ENCODE results near the gene TEX53. TPM values are rescaled to one million over a fixed set of nuclear protein-coding genes. Genes with fewer than 3 reads are reported as not detected.

TEX53 gene
- total RNA-seq, result not detected

GRCh38 chr9:114657705-114658104, at the start of gene TEX53:
TEX53 (minus strand) TSS chr9:114657805; CDS start chr9:114657774, 31 bp downstream.
- CTCF ChIA-PET, result interaction anchor here (1.2 kb wide), 1 partner anchor 252 kb away, joined by 5 read pairs; no protein-coding TSS in a partner anchor
- DNase-seq (no peak), ATAC-seq (no peak)
- no peaks in the 10 kb centered on the region for H3K36me3 Mint-ChIP-seq
- H3K9me3 Mint-ChIP-seq (ENCODE audit: low read depth), result no peaks in the 10 kb centered on the region
- peaks cover 13% of the 10 kb centered on the region for H3K27me3 Mint-ChIP-seq
- no peak within 1 kb of the TSS for H3K27ac Mint-ChIP-seq
- no peak within 1 kb of the TSS for H3K4me3 Mint-ChIP-seq
- peaks cover 12% of the 10 kb centered on the region for H3K4me1 Mint-ChIP-seq

DNA sequence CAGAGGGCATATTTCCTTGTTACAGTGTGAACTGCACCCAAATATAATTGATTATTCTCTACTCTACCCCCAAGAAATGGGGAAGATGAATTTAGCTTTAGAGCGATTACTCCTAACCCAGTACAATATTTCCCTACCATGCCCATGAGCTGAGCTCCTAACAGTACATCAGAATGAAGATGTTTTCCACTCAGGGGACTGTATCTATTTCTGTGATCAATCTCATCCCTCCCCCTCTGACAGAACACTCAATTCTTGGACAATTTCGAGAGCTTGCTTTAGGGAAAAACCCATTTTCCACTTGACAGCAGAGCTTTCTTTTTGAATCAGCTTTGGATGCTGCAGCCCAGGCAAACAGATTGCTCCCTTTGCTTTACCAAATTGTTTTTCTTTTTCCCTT, 49.1 kb upstream of the TEX53 start:
- Mint-ChIP-seq H3K27me3 (peaks cover 7% of the 10 kb centered on the region), H3K4me1 (peaks cover 36% of the 10 kb centered on the region), H3K27ac (no peak overlapping the region), H3K4me3 (no peak overlapping the region), H3K9me3 (ENCODE audit: low read depth) (no peaks in the 10 kb centered on the region), H3K36me3 (peaks cover 19% of the 10 kb centered on the region)
- ATAC-seq (no peak), DNase-seq (no peak)
- CTCF ChIA-PET, result interaction anchor here (0.7 to 1.7 kb wide), 7 partner anchors 8 to 26 kb away, joined by 3 to 7 read pairs (median 4); no protein-coding TSS in a partner anchor

GRCh38 chr9:114701988-114702387, 44.4 kb upstream of the TEX53 start:
- no peak for DNase-seq
- Mint-ChIP-seq H3K4me3 (no peak overlapping the region), H3K27ac (no peak overlapping the region), H3K36me3 (peaks cover 23% of the 10 kb centered on the region), H3K4me1 (peaks cover 46% of the 10 kb centered on the region), H3K27me3 (peaks cover 9% of the 10 kb centered on the region), H3K9me3 (ENCODE audit: low read depth) (no peaks in the 10 kb centered on the region)
- CTCF ChIA-PET, result interaction anchor here (1.0 to 1.9 kb wide), 3 partner anchors 12 to 34 kb away, joined by 3 to 4 read pairs (median 4); no protein-coding TSS in a partner anchor
- ATAC-seq, result no peak

DNA sequence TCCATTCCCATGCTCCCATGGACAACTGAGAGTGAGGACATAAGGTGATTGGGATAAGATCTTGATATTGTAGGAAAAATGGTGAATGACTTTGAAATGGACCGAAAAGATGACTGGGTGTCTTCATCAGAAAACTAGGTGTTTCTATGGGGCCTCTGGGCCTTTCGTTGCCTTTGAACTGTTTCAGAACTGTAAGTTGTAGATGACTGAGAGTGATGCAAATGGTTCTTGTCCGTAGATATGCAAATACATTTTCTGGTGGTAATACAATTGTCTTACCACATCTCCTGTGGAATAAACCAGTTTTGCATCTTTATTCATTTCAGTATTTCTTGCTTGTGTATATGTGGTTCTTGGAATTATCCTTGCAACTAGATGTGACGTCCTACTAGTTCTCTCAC, 40.3 kb upstream of the TEX53 start:
- Mint-ChIP-seq H3K27me3 (peaks cover 24% of the 10 kb centered on the region), H3K4me1 (peaks cover 77% of the 10 kb centered on the region), H3K4me3 (peak overlapping the region; percentile 51), H3K36me3 (peaks cover 21% of the 10 kb centered on the region), H3K9me3 (ENCODE audit: low read depth) (no peaks in the 10 kb centered on the region), H3K27ac (peak overlapping the region; percentile 98)
- ATAC-seq (no peak), DNase-seq (no peak)
- CTCF ChIA-PET, result interaction anchor here (1.0 to 7.3 kb wide), 14 partner anchors 8 to 316 kb away, joined by 3 to 55 read pairs (median 6); partner anchors contain the start of gene TEX48

- peaks cover 19% of the 10 kb centered on the region for H3K36me3 Mint-ChIP-seq
- DNase-seq, result peak; percentile 95
- H3K4me3 Mint-ChIP-seq, result peak overlapping the region; percentile 51
- no peaks in the 10 kb centered on the region for H3K9me3 Mint-ChIP-seq (ENCODE audit: low read depth)
- H3K27ac Mint-ChIP-seq, result peak overlapping the region; percentile 98
- peaks cover 26% of the 10 kb centered on the region for H3K27me3 Mint-ChIP-seq
- peaks cover 86% of the 10 kb centered on the region for H3K4me1 Mint-ChIP-seq
- ATAC-seq, result peak; percentile 74
- CTCF ChIA-PET, result interaction anchor here (0.7 to 7.3 kb wide), 14 partner anchors 9 to 317 kb away, joined by 3 to 55 read pairs (median 5); partner anchors contain the start of gene TNFSF8
These were observed 39.4 kb upstream of the TEX53 start for GRCh38 chr9:114696814-114697544.

- CTCF ChIA-PET, result interaction anchor here (0.9 to 7.3 kb wide), 8 partner anchors 10 to 318 kb away, joined by 3 to 55 read pairs (median 7); partner anchors contain the start of gene TEX48
- H3K4me1 Mint-ChIP-seq, result peaks cover 89% of the 10 kb centered on the region
- ATAC-seq (no peak), DNase-seq (no peak)
- H3K9me3 Mint-ChIP-seq (ENCODE audit: low read depth), result no peaks in the 10 kb centered on the region
- peaks cover 20% of the 10 kb centered on the region for H3K27me3 Mint-ChIP-seq
- peaks cover 18% of the 10 kb centered on the region for H3K36me3 Mint-ChIP-seq
- peak overlapping the region; percentile 98 for H3K27ac Mint-ChIP-seq
- no peak overlapping the region for H3K4me3 Mint-ChIP-seq
These were observed 38.3 kb upstream of the TEX53 start for GRCh38 chr9:114695948-114696347.

- peaks cover 20% of the 10 kb centered on the region for H3K27me3 Mint-ChIP-seq
- H3K4me3 Mint-ChIP-seq, result no peak overlapping the region
- peaks cover 97% of the 10 kb centered on the region for H3K4me1 Mint-ChIP-seq
- CTCF ChIA-PET, result interaction anchor here (1.0 to 7.3 kb wide), 9 partner anchors 11 to 234 kb away, joined by 3 to 55 read pairs (median 4); partner anchors contain the start of gene TEX48
- DNase-seq (peak; percentile 62), ATAC-seq (peak; percentile 13)
- H3K27ac Mint-ChIP-seq, result peak overlapping the region; percentile 83
- no peaks in the 10 kb centered on the region for H3K9me3 Mint-ChIP-seq (ENCODE audit: low read depth)
- H3K36me3 Mint-ChIP-seq, result peaks cover 19% of the 10 kb centered on the region
These were observed 37.2 kb upstream of the TEX53 start for GRCh38 chr9:114694719-114695269.

DNA sequence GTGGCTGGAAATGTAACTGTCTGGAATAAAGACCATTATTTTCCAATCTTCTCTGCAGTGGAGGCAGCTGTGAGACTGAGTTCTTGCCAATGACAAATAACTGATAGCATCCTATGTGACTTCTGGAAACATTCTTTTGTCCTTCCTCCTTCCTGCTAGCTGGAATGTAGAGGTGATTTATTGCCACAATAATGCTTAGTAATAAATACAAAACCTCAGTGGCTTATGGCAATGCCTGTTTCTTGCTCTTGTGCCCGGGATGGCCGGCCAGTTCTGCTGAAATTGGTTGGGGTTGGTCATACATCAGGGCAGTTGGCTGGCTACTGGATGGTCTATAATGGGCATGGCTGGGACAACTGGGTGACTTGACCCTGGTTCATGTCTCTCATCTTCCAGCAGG, 36.5 kb upstream of the TEX53 start:
- H3K36me3 Mint-ChIP-seq, result peaks cover 18% of the 10 kb centered on the region
- H3K27me3 Mint-ChIP-seq, result peaks cover 18% of the 10 kb centered on the region
- CTCF ChIA-PET, result interaction anchor here (1.0 to 7.3 kb wide), 9 partner anchors 11 to 217 kb away, joined by 4 to 55 read pairs (median 4); partner anchors contain the start of gene TEX48
- H3K4me1 Mint-ChIP-seq, result peaks cover 97% of the 10 kb centered on the region
- DNase-seq (no peak), ATAC-seq (no peak)
- peak overlapping the region; percentile 83 for H3K27ac Mint-ChIP-seq
- H3K9me3 Mint-ChIP-seq (ENCODE audit: low read depth), result no peaks in the 10 kb centered on the region
- no peak overlapping the region for H3K4me3 Mint-ChIP-seq

DNA sequence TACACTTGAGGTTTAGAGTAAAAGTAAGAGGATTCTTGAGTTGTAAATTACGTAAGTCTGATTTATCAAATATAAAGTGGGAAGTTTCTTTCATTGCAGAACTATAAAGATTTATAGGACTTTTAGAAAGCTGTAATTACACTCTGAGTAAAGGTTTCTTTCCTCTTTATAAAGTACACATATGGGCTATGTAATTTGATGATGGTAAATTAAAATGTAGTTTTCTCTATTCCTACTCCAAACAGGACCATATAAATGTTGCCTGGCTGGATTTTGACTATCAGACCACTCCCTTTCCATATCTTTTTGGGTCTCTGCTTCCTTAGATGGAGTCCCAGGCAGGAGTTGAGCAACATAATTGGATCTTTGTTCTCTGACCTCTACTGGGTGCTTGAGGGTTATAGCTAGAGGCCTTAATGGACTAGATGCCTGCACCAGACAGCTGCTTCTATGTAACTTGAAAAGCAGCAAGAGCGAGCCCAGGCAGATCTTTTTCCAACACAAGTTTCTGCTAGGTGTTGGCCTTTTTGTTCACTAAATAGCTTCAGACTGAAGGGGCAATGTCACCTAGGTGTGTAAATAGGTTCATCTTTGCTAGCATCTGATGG, 35.7 kb upstream of the TEX53 start:
- DNase-seq (no peak), ATAC-seq (no peak)
- peak overlapping the region; percentile 50 for H3K27ac Mint-ChIP-seq
- peaks cover 4% of the 10 kb centered on the region for H3K9me3 Mint-ChIP-seq (ENCODE audit: low read depth)
- CTCF ChIA-PET, result interaction anchor here (1.4 to 7.3 kb wide), 7 partner anchors 11 to 217 kb away, joined by 4 to 55 read pairs (median 6); partner anchors contain the start of gene TEX48
- H3K27me3 Mint-ChIP-seq, result peaks cover 18% of the 10 kb centered on the region
- H3K36me3 Mint-ChIP-seq, result peaks cover 22% of the 10 kb centered on the region
- H3K4me1 Mint-ChIP-seq, result peaks cover 97% of the 10 kb centered on the region
- H3K4me3 Mint-ChIP-seq, result no peak overlapping the region

GRCh38 chr9:114691956-114692295, 34.3 kb upstream of the TEX53 start:
- H3K4me3 Mint-ChIP-seq, result no peak overlapping the region
- H3K9me3 Mint-ChIP-seq (ENCODE audit: low read depth), result peaks cover 6% of the 10 kb centered on the region
- ATAC-seq (no peak), DNase-seq (no peak)
- H3K27me3 Mint-ChIP-seq, result peaks cover 18% of the 10 kb centered on the region
- H3K4me1 Mint-ChIP-seq, result peaks cover 96% of the 10 kb centered on the region
- H3K36me3 Mint-ChIP-seq, result peaks cover 34% of the 10 kb centered on the region
- peak overlapping the region; percentile 90 for H3K27ac Mint-ChIP-seq
- CTCF ChIA-PET, result interaction anchor here (0.8 to 7.3 kb wide), 15 partner anchors 8 to 239 kb away, joined by 3 to 55 read pairs (median 4); partner anchors contain the start of genes TEX48 and TNFSF8

DNA sequence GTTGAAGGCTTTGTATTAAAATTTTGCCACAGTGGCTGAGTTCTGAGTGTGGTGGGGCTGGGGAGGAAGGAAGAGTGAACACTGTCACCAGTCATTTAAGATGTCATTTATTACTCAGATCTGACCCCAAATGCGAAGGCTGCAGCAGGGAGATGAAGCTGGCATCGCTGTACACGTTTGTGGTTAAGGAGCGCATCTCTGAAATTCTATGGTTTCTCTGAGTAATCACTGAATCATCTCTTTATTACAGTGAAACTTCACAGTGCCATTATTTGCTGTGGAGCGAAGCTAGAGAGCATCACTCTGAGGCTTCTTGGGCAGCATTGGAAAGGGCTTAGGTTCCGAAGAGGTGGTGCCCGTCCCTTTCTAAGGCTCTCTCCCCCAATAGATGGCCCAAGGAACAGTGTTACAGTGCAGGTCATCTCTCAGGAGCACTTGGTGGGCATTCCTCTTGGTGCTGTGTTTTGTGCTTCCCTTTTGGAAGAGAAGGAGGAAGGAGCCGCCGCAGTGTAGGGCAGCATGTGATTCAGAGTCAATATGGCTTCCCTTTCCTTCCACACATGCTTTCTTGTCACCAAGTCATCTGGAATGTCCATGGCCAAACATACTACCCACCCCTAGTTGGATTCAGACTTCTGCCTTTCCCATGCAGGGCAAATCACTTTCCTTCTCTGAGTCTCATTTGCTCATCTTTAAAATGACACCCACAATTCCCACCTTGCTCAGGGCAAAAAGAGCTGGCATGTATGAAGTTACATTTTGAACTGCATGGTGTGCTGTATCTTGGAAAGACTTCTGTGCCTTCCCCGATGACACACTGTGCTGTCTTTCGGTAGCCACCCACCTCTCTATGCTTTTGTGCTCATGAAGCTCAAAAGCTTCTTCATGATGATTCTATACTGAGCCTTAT, 33.7 kb upstream of the TEX53 start:
- DNase-seq (peak; percentile 94), ATAC-seq (peak; percentile 89)
- CTCF ChIA-PET, result interaction anchor here (0.7 to 2.9 kb wide), 20 partner anchors 9 to 303 kb away, joined by 3 to 23 read pairs (median 4); partner anchors contain the start of genes AKNA, TEX48 and TNFSF8
- H3K9me3 Mint-ChIP-seq (ENCODE audit: low read depth), result peaks cover 8% of the 10 kb centered on the region
- H3K27me3 Mint-ChIP-seq, result peaks cover 18% of the 10 kb centered on the region
- H3K36me3 Mint-ChIP-seq, result peaks cover 38% of the 10 kb centered on the region
- peak overlapping the region; percentile 90 for H3K27ac Mint-ChIP-seq
- peak overlapping the region; percentile 41 for H3K4me3 Mint-ChIP-seq
- H3K4me1 Mint-ChIP-seq, result peaks cover 96% of the 10 kb centered on the region

DNA sequence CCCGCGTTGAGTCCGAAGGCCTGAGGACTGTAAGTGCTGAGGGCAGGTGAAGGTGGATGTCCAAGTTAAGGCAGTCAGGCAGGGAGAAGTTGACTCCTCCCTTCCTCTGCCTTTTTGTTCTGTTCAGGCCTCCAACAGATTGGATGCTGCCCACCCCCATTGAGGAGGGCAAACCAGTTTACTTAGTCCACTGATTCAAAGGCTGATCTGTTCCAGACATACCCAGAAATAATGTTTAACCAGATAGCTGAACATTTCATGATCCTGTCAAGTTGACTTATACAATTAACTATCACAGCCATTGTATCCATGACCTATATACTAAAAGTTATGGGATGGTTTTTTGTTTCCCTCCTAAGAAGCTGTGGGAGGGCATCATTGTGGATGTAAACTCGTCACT, 32.7 kb upstream of the TEX53 start:
- Mint-ChIP-seq H3K4me3 (no peak overlapping the region), H3K9me3 (ENCODE audit: low read depth) (peaks cover 8% of the 10 kb centered on the region), H3K27me3 (peaks cover 18% of the 10 kb centered on the region), H3K27ac (peak overlapping the region; percentile 90), H3K4me1 (peaks cover 95% of the 10 kb centered on the region), H3K36me3 (peaks cover 44% of the 10 kb centered on the region)
- ATAC-seq (no peak), DNase-seq (peak; percentile 46)
- CTCF ChIA-PET, result interaction anchor here (0.6 to 2.9 kb wide), 12 partner anchors 8 to 240 kb away, joined by 3 to 23 read pairs (median 4); partner anchors contain the start of genes TEX48 and TNFSF8
